Fibroblast of pulmonary artery (primary cell): ENCODE data around the gene BLID.

Source experiments
- DNase-seq: peaks from one replicate; pipeline ENCODE4 v3.0.0-alpha.2; 2010; ENCODE audit warnings: low read depth
- H3K4me3 ChIP-seq: replicated peaks from 2 replicates; pipeline ENCODE4 v1.5.1; 2011; ENCODE audit warnings: low read depth, mild to moderate bottlenecking, control low read depth, low read length, moderate library complexity
- CTCF ChIP-seq: IDR thresholded peaks from 2 replicates; pipeline ENCODE4 v1.5.1; 2011; ENCODE audit warnings: mild to moderate bottlenecking, control low read depth, low read length, inconsistent platforms; ENCODE audit errors: missing control alignments

BLID gene

GRCh38 chr11:122140500-122140899 lies 24.5 kb upstream of the BLID start:
- no peak for TF ChIP-seq CTCF
- no peak overlapping the region for H3K4me3 ChIP-seq
- peak; percentile 63 for DNase-seq

DNA sequence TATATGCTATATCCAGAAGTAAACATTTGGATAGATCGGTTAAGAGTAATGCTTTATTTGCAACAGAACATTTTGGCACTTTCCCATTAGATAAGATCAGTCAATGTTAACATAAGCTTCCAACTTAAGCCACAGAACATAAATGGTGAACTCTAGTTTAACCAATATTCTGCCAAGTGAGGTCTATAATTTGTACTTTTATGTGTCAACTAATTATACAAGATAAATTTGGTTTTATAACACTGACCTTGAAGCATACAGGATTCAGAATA lies 23.5 kb upstream of the BLID start:
- H3K4me3 ChIP-seq, result no peak overlapping the region
- TF ChIP-seq CTCF, result no peak
- no peak for DNase-seq

DNA sequence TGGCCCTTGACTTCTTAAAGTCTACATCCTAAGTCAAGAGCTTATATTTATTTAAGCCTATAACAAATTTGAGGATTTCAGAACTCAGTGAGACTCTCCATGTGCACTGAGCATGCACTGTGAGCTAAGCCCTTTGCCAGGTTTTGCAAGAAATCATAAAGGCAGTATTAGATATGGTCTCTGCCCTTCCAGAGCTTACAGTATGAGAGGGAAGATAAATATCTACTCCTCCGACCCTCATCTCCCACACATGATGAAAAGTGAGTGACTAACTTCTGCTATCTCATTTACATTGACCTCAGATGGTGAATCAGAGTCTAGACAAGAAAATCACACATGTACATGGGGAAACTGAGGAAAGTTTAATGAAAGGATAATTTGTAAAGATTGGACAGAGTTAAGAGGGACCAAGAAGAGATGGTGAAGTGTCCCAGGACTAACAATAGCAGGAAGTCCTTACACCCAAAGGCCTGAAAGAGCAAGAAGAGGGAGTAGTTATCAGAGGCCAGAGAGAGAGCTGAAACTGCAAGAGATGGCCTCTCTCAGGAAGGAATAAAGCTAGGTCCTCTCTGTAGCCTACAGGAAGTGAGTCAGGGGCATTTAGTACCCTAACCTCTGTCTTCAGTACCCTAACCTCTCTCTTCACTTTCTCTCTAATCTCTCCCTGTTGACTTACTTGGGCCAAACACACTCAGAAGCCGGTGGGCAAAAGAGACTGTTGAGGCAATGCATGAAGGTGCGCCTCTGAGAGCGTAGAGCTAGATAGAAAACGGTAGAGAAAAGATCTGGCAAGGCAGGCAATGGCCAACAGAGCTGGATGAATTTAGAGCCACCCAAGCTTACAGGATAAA lies 23.0 kb upstream of the BLID start:
- no peak for TF ChIP-seq CTCF
- H3K4me3 ChIP-seq, result no peak overlapping the region
- DNase-seq, result peak; percentile 32

- no peak for TF ChIP-seq CTCF
- no peak overlapping the region for H3K4me3 ChIP-seq
- DNase-seq, result peak; percentile 88
Observed at GRCh38 chr11:122137078-122137793, 21.2 kb upstream of the BLID start.

DNA sequence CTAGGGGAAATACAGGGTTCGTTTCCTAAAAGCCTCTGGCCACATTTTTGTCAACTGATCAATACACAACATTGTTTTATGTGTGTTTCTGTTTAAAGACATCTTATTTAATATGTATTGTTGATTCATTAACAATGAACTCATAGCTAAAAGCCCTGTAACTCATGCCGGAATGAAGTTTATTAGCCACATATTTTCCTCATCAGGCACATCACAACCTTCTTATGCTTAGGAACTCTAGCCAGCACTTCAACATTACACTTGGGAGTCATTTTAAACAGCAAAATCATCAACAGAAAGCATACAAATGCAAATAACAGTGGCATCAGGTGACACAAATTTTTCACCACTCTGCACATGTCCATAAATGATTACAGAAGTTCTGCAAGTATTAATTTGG lies 15.1 kb upstream of the BLID start:
- no peak for DNase-seq
- no peak overlapping the region for H3K4me3 ChIP-seq
- no peak for TF ChIP-seq CTCF

- DNase-seq, result no peak
- TF ChIP-seq CTCF, result no peak
- no peak overlapping the region for H3K4me3 ChIP-seq
Observed at GRCh38 chr11:122128146-122128545, 12.1 kb upstream of the BLID start.
